Activated CD4-positive, alpha-beta T cell treated with anti-CD3 and anti-CD28 coated beads, Interleukin-2, amount 50 U/mL, for 1 hour (primary cell): ENCODE data around the gene NGDN.
"Not testable (repeated sequence)": the region's sequence is repeated elsewhere in the genome, so short reads cannot be mapped to it uniquely, and the experiment has no call there.

Experiments
- DNase-seq: peaks from one replicate; pipeline ENCODE4 v3.0.0-alpha.2; 2020

NGDN gene

DNA sequence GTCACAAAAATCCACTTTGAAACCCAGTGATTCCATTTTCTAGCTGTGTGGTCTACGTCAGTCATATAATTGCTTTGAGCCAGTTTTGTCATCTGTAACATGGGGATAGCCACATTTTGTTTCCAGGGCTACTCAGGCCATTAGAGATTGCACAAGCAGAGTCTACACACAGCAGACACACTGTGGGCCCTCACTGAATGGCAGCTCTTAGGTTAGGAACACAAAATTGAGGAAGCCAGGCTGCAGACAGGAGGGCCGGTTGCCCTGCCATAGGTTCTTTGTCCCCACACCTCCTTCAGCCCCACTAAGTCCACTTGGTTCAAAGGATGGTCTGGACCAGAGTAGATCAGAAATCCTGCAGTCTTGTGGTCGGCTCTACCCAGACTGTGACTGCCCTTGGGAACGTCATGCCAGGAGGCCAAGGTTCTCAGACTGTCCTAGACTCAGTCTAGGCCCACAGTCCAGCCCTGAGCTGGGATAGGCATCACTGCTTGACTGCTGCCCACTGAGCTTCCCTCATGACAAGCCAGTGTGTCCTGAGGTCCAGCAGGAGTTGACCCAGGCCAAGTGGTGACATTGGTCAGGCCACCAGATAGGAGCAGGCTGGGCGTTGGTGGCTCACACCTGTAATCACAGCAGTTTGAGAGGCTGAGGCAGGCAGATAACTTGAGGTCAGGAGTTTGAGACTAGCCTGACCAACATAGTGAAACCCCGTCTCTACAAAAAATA is 30.2 kb upstream of the NGDN start:
- DNase-seq = no peak

DNA sequence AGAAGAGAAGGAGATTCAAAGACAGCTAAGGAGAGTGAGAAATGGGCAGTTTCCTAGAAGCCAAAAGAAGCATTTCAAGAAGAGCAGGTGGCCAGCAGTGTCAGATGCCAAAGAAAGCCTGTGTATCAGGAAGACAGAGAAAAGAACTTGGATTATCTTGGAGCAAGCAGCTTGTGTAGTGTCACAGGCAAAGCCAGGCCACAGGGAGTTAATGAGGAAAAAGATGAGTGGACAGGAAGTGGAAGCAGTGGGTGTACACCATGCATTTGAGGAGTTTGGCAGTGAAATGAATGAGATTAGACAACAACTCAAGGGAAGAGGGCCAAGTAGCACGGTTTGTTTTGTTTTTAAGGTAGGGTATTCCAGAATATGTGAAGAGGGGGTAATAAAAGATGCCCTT is 28.4 kb upstream of the NGDN start:
- DNase-seq = no peak

DNA sequence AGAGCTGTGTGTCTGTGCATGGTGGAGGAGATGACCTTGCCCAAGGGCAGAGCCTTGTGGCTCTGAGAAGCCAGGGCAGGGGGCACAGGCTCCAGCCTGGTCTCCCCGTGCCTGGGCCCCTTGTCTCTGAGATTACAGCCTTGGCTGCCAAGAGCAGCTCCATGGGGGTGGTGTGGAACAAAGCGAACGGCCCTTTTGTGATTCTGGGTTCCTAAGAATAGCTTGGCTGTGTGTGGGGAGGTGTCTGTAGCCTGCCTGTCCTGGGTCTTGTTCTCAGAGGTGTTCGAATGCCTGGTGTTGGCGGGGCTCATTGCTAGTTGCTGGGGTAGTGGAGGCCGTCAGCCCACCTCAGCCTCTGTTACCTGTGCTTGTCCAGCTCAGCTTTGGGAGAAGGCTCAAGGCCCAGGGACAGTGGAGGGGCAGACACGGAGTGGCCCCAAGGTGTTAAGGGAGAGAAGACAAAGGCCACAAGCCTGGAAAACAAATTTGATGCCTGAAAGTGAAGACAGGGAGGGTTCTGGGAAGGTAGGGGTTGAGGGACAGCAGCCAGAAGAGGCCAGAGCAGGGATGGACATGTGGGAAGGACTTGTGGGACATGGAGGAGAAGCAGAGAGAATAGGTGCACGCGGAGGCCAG is 26.7 kb upstream of the NGDN start:
- no peak for DNase-seq

DNA sequence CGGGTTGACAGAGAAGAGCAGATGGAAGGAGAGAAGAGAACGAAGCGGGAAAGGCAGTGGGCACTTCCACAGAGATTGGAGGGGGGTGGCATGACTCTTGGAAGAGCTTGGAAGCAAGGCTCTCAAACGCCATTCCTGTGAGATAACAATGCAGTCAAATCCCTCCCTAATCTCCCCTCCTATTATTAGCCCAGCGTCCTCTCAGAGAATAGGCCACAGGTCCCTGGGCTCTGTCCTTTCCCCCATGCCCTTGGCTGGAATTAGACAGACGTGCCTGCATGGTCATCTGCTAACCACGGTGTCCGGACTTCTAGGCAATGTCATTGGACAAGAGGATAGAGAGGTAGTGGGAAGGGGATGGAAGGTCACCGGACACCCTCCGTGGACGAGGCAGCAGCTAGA is 26.1 kb upstream of the NGDN start:
- no peak for DNase-seq

DNA sequence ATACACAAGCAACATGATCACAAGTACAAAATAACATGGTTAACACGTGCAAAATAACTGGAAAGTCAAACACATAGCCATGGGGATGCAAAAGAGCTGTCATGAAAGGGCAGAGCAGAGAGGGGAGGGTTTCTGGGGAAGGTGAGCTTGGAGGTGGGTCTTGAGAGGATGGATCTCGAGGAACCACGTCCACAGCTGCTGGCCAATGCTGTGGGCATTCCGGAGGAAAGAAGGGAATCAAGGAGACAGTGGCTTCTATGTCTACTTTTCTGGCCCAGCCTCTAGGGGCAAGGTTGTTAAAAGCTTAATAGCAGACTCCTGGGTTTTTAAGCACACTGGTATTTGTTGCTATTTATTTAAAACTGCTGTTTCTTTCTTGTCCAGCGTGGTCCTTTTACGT is 25.6 kb upstream of the NGDN start:
- no peak for DNase-seq

DNA sequence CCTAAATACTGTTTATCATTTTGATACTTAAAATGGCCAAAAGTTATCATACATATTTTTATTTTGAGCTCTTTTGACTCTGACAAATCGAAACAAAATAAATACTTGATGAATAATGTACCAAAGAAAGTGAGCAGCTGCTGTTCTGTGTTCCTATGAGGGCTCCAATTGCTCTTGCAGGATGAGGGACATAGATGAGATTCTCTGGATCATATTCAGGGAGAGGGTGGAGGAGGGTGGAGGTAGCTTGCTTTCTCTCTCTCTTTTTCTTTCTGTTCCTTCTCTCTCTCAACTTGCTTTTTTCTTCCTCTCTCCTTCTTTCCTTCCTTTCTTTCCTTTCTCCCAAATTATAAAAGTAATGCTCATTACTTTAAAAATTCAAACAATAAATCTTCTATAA is 25.2 kb upstream of the NGDN start:
- no peak for DNase-seq

DNA sequence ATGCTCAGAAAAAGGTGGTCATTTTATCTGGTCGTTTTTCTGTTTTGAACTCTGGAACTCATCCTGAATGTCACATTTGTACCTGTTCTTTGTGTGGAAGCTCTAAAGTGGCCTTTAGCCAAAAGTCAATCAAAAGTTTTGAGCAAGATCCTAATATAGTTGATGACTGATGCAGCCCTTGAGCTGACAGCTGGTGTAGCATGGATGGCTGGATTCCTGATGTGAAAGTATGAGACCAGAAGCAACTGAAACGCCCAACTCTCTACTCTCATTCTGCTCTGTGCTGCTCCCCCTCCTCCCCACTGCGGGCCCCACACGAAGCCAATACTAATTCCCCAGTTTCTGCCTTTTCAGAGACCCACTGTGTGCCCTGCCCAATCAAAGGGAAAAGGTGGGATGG is 23.7 kb upstream of the NGDN start:
- no peak for DNase-seq

DNA sequence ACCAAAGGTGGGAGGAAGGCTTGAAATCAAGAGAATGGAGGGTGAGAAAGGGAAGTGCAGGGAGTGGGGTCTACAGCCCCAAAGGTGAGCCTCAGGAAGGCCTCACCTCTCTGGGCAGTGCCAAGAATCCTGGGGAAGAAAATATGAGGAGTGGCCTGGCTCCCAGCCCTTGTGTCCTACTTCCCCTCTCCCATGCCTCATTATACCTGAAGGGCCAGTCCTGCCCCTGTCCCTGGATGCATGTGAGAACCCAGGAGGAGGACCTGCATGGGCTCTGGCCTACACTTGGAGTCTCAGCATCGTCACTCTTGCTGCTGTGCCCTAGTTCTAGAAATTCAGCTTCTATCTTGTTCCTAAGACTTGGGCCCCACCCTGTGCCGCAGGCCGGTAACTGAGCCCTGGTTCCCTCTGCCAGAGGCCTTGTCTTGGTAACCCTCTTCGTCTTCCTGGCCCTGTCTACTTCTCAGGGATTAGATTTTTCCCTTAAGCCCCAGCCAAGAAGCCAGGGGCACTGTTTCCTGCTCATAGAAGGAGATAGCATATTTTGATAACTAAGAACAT is 23.1 kb upstream of the NGDN start:
- no peak for DNase-seq

DNA sequence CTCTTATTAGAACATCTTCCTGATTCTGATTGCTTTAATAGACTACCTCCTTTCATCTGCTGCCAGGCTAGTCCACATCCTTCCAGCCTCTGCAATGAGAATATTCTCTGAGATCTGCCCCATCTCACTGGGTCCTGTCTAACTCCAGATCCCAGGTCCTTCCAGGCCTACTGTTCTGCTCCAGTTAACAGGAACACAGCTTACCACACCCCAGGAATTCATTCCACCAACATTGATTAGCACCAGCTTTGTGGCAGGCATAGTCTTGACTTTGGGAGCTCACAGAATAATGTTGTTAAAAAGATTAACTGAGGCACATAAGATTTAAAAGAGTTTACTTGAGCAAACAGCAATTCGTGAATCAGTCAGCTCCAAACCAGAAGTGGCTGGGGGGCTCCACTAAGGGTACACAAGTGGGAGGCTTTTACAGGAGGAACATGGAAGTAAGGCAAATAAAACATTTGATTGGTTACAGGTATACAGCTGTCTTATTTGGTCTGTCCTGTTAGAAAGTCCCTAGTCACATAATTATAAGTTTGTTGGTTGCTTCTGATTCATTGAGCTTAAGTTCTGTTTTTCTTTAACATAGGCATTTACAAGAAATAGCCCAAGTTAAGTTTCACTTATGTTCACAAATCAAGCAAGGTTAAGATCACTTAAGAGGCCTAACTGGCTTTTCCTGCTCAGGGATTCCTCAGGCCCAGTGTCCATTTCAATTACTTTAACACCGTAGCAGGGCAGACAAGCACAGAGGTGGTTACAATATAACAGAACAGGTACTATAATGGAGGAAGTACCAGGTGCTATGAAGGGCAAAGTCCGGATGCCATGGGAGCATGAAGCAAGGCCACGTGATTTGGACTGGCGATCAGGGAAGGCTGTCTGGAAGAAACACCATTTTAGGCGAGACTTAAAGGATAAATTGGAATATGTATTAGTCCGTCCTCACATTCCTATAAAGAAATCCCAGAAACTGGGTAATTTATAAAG is 21.8 kb upstream of the NGDN start:
- no peak for DNase-seq

DNA sequence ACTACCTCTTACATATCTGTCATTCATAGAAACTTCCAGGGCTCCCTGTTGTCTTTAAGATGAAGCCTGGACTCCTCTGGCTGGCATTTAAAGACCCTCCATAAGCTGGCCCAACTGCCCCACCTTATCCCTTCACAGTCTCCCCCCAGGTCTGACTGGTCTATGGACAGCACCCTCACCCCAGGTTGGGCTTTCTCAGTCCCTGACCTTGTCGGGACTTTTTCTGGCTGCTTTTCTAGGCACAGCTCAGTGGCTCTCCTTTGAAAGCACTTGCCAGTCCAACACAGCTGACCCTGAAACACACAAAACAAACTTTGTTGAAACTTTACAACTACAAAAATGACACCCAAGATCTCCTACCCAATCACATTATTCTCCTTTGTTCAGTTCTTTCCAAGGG is 20.2 kb upstream of the NGDN start:
- no peak for DNase-seq

DNA sequence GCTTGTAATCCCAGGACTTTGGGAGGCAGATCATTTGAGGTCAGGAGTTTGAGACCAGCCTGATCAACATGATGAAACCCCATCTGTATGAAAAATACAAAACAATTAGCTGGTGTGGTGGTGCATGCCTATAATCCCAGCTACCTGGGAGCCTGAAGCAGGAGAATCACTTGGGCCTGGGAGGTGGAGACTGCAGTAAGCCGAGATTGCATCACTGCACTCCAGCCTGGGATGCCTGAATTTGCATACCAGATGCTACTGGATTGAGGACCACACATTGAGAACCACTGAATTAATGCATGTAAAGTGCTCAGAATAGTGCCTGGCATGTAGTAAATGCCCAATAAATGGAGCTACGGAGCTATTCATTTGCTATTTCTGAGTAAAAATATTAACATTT is 19.1 kb upstream of the NGDN start:
- no peak for DNase-seq

DNA sequence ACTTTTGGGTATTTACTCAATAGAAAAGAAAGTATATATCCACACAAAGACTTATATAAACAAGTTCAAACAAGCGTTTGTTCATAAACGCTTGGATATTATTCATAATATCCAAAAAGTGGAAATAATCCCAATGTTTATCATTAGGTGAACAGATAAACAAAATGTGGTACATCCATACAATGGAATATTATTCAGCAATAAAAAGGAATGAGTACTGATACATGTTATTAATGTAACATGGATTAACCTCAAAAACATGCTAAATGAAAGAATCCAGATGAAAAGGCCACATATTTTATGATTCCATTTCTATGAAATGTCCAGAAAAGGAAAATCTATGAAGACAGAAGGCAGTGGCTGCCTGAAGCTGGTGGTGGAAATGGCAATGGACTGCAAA is 17.3 kb upstream of the NGDN start:
- DNase-seq = no peak

DNA sequence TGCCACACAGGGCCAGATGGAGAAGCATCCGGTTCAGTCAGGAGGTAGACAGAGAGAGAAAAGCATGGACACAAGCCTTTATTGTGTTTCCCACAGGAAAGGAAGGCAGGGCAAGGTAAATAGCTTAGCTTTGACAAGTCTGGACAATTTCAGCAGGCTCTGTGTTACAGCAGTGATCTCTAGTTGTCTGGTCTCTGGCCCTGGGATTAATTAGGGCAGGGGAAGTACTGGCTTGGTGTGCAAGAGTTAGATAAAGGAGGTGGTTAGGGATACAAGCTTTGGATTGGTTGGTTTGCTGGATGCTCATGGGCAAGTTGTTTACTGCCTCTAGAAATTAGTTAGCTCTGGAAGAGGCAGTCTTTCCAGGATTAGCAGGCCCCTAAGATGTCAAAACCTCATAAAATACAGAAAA is 15.1 kb upstream of the NGDN start:
- DNase-seq = no peak

DNA sequence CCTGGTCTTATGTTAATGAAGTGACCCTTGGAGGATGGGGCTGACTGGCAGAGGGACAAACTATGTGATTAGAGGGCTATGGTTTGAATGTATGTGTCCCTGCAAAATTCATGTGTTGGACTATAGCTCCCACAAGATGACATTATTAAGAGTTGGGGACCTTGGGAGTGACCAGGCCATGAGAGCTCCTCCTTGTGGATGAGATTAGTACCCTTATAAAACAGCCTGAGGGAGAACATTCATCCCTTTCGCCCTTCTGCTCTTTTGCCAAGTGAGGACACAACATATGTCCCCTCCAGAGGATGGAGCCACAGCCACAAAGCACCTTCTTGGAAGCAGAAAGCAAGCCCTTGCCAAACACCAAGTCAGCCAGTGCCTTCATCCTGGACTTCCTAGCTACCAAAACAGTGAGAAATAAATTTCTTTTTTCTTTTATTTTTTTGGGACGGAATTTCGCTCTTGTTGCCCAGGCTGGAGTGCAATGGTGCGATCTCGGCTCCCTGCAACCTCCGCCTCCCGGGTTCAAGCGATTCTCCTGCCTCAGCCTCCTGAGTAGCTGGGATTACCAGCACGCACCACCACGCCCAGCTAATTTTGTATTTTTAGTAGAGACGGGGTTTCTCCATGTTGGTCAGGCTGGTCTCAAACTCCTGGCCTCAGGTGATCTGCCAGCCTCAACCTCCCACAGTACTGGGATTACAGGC is 12.5 kb upstream of the NGDN start:
- not testable (repeated sequence) for DNase-seq

DNA sequence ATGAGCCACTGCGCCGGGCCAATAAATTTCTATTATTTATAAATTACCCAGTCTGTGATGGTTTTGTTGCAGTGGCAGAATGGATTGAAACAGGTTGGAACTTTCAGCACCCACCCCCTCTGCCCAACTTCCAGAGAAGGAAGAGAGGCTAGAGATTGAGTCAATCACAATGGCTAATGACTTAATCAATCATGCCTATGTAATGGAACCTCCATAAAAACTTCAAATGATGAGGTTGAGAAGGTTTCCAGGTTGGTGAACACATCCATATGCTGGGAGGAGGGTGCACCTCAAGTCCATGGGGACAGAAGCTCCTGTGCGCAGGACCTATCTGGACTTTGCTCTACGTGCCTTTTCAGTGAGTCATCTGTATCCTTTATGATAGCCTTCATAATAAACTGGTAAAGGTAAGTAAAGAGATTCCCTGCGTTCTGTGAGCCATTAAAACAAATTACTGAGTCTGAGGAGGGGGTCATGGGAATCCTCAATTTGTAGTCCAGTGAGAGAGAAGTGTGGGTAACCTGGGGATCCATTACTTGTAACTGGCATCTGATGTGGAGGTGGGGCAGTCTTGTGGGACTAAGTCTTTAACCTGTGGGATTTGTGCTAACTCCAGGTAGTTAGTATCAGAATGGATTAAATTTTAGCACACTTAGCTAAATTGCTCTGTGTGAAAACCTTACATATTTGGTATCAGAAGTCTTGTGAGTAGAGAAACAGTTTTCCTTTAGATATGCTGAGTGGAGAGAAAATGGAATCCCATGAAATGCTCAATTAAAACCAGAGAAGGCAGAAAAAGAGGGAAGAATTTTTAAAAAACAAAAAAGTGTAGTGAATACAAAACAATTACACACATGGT is 11.7 kb upstream of the NGDN start:
- no peak for DNase-seq

DNA sequence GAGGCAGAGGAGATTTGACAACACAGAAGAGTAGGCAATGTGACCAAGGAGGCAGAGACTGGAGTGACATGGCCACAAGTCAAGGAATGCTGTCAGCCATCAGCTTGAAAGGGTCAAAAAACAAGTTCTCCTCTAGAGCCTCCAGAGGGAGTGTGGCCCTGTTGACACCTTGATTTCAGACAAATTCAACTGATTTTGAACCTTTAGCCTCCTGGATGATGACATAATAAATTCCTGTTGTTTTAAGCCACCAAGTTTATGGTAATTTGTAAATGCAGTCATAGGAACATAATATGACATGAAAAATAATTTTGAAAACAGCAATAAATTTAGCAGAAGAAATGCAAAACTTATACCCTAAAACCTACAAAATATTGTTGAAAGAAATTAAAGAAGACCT is 8.5 kb upstream of the NGDN start:
- no peak for DNase-seq

DNA sequence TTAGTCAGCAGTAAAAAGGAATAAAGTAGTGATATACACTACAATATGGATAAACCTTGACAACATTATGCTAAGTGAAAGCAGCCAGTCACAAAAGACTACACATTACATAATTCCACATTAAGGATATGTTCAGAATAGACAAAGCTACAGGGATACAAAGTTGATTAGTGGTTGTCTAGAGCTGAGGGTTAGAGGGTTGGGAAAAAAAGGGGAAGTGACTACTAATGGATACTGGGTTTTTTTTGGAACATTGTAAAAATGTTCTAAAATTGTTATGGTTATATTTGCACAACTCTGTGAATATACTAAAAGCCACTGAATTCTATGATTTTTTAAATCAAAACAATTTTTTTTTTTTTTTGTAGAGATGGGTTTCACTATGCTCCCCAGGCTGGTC is 4.8 kb upstream of the NGDN start:
- no peak for DNase-seq

DNA sequence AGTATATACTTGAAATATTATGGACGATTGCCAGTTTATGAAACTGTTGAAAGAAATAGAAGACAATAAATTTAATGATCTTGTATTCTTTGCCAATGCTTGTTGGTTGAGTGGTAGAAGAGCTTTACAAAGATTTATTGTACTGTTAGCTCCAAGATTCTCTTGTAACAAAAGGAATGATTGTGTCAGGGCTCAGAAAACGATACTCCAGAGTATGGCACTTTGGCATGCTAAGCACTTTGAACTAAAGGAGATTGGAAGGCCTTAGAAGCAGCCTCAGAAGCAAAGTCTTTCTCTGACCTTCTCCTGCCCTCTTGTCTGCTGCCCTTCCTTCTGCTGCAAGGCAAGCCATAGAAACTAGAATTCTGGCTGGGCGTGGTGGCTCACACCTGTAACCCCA is 4.2 kb upstream of the NGDN start:
- no peak for DNase-seq

DNA sequence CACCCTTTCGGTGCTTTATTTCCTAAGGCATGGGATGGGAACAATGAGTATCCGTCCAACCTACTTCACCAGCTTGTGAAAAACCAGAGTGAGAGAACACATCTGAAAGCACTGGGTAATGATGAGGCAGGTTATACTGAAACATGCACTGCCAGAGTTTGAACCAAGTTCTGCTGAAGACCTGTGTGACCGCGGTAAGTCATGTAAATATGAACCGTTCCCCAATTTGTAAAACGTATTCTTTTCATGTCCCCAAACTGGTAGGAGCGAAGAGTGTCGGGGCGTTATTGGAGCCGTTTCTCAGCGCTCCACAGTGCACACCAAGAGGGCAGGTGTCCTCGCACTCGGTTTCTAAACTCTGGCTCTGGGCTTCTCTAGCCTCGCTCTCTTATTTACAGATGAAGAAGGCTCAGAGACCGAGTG is 788 bp upstream of the NGDN start:
- DNase-seq = no peak

DNA sequence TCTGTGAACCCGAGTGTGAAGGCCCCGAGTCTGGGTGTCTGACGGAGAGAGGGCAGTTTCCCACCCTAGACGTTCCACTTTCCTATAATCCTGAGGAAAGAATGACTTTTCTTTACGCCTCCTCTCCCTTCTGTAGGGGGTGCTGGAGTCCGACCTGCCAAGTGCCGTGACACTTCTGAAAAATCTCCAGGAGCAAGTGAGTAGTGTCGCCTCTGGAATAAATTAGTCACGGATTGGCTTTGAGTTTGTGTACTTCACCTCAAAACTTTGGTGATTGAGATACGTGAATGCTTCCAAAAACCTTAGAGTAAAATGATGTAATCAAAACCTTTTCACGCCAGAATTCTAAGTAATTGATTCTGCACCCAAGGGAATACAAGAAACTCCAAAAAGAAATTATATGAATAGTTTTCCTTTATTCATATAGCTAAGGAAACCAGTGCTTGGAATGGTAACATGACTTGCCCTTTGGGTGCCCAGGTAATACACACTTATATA is 452 bp downstream of the NGDN start:
- DNase-seq = no peak

DNA sequence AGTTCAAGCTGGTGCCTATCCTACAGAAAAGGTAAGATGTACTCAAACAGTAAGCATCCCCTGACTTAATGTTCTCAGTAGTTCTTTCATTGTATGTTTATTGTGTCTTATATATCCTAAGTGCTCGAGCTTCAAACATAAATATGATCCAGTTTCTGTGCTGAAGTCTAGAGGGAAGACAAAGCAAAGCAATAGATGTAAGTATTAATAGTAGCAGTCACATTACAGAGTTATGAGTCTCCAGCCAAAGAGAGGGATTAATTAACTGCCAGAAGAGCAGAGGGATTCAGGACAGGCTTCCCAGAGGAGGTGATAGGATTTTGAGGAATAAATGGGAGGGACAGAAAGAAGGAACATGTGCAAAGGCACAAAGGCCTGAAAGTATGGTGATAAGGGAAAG is 1.4 kb downstream of the NGDN start:
- DNase-seq = no peak
